IPS-NIHi7 (cell line): ENCODE measurements around the gene PPP2R5B.

ENCODE experiments used
- DNase-seq: peaks from one replicate; pipeline ENCODE4 v3.0.0; 2012; ENCODE audit warnings: mixed read lengths; ENCODE audit errors: extremely low spot score

Gene PPP2R5B

GRCh38 chr11:64888729-64889511, 35.6 kb upstream of the PPP2R5B start:
- DNase-seq, result peak; percentile 45

- DNase-seq, result no peak
These were observed 34.0 kb upstream of the PPP2R5B start for GRCh38 chr11:64890522-64890939.

GRCh38 chr11:64891215-64891848, 33.2 kb upstream of the PPP2R5B start:
- no peak for DNase-seq

GRCh38 chr11:64891880-64892279, 32.6 kb upstream of the PPP2R5B start:
- no peak for DNase-seq

- no peak for DNase-seq
These were observed 32.1 kb upstream of the PPP2R5B start for GRCh38 chr11:64892411-64892831.

- no peak for DNase-seq
These were observed 31.7 kb upstream of the PPP2R5B start for GRCh38 chr11:64892838-64893193.

- DNase-seq, result no peak
These were observed 31.1 kb upstream of the PPP2R5B start for GRCh38 chr11:64893194-64894069.

- DNase-seq, result peak; percentile 96
These were observed 30.2 kb upstream of the PPP2R5B start for GRCh38 chr11:64894070-64894811.

- no peak for DNase-seq
These were observed 29.6 kb upstream of the PPP2R5B start for GRCh38 chr11:64894812-64895452.

GRCh38 chr11:64896448-64897022, 28.0 kb upstream of the PPP2R5B start:
- DNase-seq, result no peak

- no peak for DNase-seq
These were observed 27.0 kb upstream of the PPP2R5B start for GRCh38 chr11:64897381-64898075.

- DNase-seq, result no peak
These were observed 26.4 kb upstream of the PPP2R5B start for GRCh38 chr11:64898076-64898445.

- DNase-seq, result no peak
These were observed 25.9 kb upstream of the PPP2R5B start for GRCh38 chr11:64898541-64898940.

- no peak for DNase-seq
These were observed 24.2 kb upstream of the PPP2R5B start for GRCh38 chr11:64900263-64900678.

GRCh38 chr11:64900774-64901173, 23.7 kb upstream of the PPP2R5B start:
- no peak for DNase-seq

GRCh38 chr11:64902102-64902900, 22.2 kb upstream of the PPP2R5B start:
- DNase-seq, result no peak

- no peak for DNase-seq
These were observed 21.1 kb upstream of the PPP2R5B start for GRCh38 chr11:64903291-64903833.

GRCh38 chr11:64905516-64906313, 18.8 kb upstream of the PPP2R5B start:
- DNase-seq, result no peak
